Fibroblast of mammary gland (primary cell): Measurements from ENCODE around the gene OR52W1.
"Not testable (repeated sequence)": the region's sequence is repeated elsewhere in the genome, so short reads cannot be mapped to it uniquely, and the experiment has no call there.

Source experiments
- DNase-seq: peaks from one replicate; pipeline ENCODE4 v3.0.0-alpha.2; 2010; ENCODE audit warnings: low read depth
- H3K4me3 ChIP-seq: 2 replicates; pipeline ENCODE4 v1.5.1; 2011; ENCODE audit warnings: low read depth, mild to moderate bottlenecking, low read length, moderate library complexity; ENCODE audit not compliant: control insufficient read depth
- TF ChIP-seq, protein P1 (sequence below): conservative IDR thresholded peaks from 2 replicates; pipeline ENCODE4 v1.5.1; 2011; ENCODE audit warnings: low read depth, low read length, inconsistent platforms; ENCODE audit not compliant: control insufficient read depth, insufficient read depth

Gene OR52W1

DNA sequence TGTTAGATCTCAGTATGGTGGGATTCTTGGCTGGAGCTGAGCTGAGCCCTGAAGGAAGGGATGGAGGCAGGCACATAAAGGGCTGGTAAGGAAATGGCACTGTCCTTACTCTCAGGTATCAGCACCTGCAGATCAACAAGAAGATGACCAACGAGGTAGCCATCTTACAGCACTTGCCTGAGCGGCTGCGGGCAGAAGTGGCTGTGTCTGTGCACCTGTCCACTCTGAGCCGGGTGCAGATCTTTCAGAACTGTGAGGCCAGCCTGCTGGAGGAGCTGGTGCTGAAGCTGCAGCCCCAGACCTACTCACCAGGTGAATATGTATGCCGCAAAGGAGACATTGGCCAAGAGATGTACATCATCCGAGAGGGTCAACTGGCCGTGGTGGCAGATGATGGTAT is 42.3 kb downstream of the OR52W1 start:
- H3K4me3 ChIP-seq, result no peak overlapping the region
- TF ChIP-seq, protein P1, sequence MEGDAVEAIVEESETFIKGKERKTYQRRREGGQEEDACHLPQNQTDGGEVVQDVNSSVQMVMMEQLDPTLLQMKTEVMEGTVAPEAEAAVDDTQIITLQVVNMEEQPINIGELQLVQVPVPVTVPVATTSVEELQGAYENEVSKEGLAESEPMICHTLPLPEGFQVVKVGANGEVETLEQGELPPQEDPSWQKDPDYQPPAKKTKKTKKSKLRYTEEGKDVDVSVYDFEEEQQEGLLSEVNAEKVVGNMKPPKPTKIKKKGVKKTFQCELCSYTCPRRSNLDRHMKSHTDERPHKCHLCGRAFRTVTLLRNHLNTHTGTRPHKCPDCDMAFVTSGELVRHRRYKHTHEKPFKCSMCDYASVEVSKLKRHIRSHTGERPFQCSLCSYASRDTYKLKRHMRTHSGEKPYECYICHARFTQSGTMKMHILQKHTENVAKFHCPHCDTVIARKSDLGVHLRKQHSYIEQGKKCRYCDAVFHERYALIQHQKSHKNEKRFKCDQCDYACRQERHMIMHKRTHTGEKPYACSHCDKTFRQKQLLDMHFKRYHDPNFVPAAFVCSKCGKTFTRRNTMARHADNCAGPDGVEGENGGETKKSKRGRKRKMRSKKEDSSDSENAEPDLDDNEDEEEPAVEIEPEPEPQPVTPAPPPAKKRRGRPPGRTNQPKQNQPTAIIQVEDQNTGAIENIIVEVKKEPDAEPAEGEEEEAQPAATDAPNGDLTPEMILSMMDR, result no peak
- DNase-seq, result no peak

DNA sequence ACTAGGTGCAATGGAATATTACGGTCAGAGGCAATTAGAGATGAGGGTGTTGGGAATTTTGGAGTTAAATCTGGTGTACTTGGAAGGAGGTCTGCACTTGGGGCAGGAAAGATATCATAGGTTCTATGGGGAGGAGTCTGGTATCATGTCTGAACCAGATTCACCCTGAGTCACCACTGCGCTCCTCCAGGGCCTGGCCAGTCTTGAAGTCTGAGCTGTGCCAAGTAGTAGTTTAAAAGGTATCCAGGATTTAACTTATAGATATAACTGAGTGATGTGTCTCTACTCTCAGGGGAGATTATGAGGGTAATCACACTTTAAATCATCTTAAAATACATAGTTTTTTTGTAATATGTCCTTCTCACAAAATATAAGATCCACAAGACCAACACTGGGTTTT is 46.5 kb downstream of the OR52W1 start:
- H3K4me3 ChIP-seq, result no peak overlapping the region
- no peak for DNase-seq
- TF ChIP-seq, protein P1, result no peak

DNA sequence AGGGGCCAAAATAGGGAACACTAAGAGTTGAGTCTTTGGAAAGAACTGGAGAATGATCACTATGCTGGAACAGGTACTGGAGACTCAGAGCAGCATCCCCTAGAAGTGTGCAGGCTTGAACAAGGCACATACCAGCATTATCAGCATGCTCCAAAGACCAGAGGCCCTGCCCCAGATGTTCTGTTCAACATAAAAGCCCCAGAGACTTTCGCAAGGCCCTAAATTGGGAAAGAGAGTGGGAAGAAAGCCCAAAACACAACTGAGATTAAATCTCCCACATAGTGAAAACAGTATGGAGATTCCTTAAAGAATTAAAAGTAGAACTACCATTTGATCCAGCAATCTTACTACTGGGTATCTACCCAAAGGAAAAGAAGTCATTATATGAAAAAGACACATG is 49.2 kb downstream of the OR52W1 start:
- DNase-seq, result peak; percentile 72
- TF ChIP-seq, protein P1, result no peak
- no peak overlapping the region for H3K4me3 ChIP-seq

DNA sequence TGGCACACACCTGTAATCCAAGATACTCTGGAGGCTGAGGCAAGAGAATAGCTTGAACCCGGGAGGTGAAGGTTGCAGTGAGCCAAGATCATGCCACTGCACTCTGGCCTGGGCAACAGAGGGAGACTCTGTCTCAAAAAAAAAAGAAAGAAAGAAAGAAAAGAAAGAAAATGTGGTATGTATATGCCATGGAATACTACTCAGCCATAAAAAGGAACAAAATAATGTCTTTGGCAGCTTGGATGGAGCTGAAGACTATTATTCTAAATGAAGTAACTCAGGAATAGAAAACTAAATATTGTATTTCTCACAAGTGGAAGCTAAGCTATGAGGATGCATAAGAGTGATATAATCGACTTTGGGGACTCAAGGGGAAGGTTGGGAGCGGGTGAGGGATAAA is 49.9 kb downstream of the OR52W1 start:
- DNase-seq, result not testable (repeated sequence)

More for the DNA sequence above, 49.9 kb downstream of the OR52W1 start:
- H3K4me3 ChIP-seq, result not testable (repeated sequence)
